Activated naive CD4-positive, alpha-beta T cell treated with anti-CD3 and anti-CD28 coated beads for 36 hours (primary cell): ENCODE results near the gene STOM. TPM values are rescaled to one million over a fixed set of nuclear protein-coding genes. Genes with fewer than 3 reads are reported as not detected.

Experiments
- CTCF ChIA-PET: fragments of 350-600 bp; sonication (Branson Sonifier 250); formaldehyde crosslinking; loops from one replicate; lab custom pipeline; 2021; ENCODE audit warnings: antibody characterized with exemption; lab: Charles Lee
- DNase-seq: peaks from one replicate; pipeline ENCODE4 v3.0.0-alpha.2; 2020
- H3K27ac Mint-ChIP-seq: one replicate; pipeline ENCODE4 v1.8.0; 2021; ENCODE audit warnings: mild to moderate bottlenecking, mixed read lengths
- H3K27me3 Mint-ChIP-seq: one replicate; pipeline ENCODE4 v1.8.0; 2021; ENCODE audit warnings: low read depth, mixed read lengths
- H3K36me3 Mint-ChIP-seq: one replicate; pipeline ENCODE4 v1.8.0; 2021; ENCODE audit warnings: low read depth, mixed read lengths
- H3K4me1 Mint-ChIP-seq: one replicate; pipeline ENCODE4 v1.8.0; 2021; ENCODE audit warnings: low read depth, mixed read lengths
- H3K4me3 Mint-ChIP-seq: one replicate; pipeline ENCODE4 v1.8.0; 2021; ENCODE audit warnings: mild to moderate bottlenecking, moderate library complexity, mixed read lengths
- H3K9me3 Mint-ChIP-seq: one replicate; pipeline ENCODE4 v1.8.0; 2021; ENCODE audit warnings: mixed read lengths
- intact Hi-C: fragments of 100-400 bp; cut with micrococcal nuclease; formaldehyde crosslinking; loops from one replicate; pipeline ENCODE4 v1.15.1; 2023
- total RNA-seq, 2 experiments: library from RNA; stranded (reverse); gene quantifications; one replicate each; pipeline ENCODE4 v1.2.3, GENCODE V29; 2021

The STOM gene
- total RNA-seq, 2 experiments from 2014 or later: 34.0 to 37.7 TPM

- CTCF ChIA-PET: no interaction called here
- Mint-ChIP-seq H3K9me3 (no peaks in the 10 kb centered on the region), H3K27me3 (no peaks in the 10 kb centered on the region), H3K36me3 (peaks cover 4% of the 10 kb centered on the region), H3K4me1 (peaks cover 32% of the 10 kb centered on the region), H3K27ac (no peak overlapping the region), H3K4me3 (peak overlapping the region; percentile 21)
- intact Hi-C loops: loop anchor here (2.0 kb wide), 1 partner anchor 293 kb away; the partner anchor contains the start of gene CNTRL
- DNase-seq: no peak
These were observed 1.9 kb downstream of the STOM start for GRCh38 chr9:121368138-121368522.

DNA sequence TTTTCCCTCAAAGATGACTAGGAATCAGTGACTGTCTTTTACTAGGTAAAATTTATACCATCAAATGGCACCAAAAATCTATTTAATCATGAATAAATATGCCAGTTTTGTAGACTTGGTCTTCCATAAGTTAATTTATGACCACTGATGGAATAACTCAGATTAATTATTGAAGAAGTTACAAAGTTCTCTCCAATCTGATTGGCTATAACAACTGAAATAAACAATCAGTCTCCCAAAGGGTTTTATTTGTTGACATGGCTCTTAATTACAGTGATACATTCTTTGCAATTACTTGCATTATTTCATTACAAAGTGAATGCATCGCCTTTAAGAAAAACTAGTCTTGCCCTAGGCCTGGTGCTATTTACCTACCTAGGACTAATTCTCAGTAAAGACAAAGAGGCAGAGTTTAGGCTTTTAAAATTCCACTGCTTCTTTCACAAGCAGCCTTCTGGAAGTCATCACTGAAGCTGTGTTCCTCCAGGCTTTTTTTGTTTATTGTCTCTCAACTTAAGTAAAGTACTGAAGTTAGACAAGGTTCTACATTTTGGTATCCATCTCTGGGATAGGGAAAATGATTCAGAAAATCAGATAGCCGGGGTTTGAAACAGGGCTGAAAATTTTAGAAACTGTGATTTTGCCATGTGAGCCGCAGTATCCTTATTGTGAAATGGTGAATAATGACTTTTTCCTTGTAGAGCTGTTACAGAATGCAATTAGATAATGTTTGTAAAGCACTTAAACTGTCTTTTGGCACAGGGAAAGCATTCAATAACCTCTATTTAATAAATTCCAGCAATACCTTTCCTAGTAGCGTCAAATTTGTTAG lies 2.5 kb downstream of the STOM start:
- Mint-ChIP-seq H3K4me1 (peaks cover 35% of the 10 kb centered on the region), H3K9me3 (no peaks in the 10 kb centered on the region), H3K27me3 (no peaks in the 10 kb centered on the region), H3K4me3 (no peak overlapping the region), H3K27ac (no peak overlapping the region), H3K36me3 (peaks cover 4% of the 10 kb centered on the region)
- intact Hi-C loops: loop anchor here (2.0 kb wide), 1 partner anchor 293 kb away; the partner anchor contains the start of gene CNTRL
- no peak for DNase-seq
- CTCF ChIA-PET: no interaction called here

- H3K4me3 Mint-ChIP-seq: no peak overlapping the region
- H3K27me3 Mint-ChIP-seq: no peaks in the 10 kb centered on the region
- CTCF ChIA-PET: interaction anchor here (1.0 kb wide), 2 partner anchors 8 to 47 kb away, joined by 4 read pairs; no protein-coding TSS in a partner anchor
- H3K36me3 Mint-ChIP-seq: peaks cover 4% of the 10 kb centered on the region
- no peak overlapping the region for H3K27ac Mint-ChIP-seq
- intact Hi-C loops: no loop called here
- DNase-seq: no peak
- H3K9me3 Mint-ChIP-seq: no peaks in the 10 kb centered on the region
- H3K4me1 Mint-ChIP-seq: peaks cover 30% of the 10 kb centered on the region
These were observed 3.3 kb downstream of the STOM start for GRCh38 chr9:121366611-121367192.

DNA sequence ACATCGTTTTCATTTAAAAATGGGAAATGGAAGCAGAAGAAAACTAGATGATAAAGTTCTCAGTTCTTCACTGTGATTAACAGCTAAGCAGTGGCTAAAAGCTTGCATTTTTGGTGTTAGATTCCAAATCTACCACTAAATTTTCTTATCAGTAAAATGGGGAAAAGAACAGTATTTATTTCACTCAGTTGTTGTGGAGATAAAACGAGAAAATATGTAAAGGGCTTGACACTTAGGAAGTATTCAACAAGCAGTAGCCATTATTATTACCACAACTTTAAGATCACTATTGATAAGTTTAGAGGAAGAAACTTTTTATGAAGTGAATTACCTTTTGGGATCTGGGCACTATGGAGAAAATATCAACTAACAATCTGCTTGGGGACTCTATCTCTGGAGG lies 4.5 kb downstream of the STOM start:
- intact Hi-C loops: no loop called here

GRCh38 chr9:121364886-121365285 lies 5.2 kb downstream of the STOM start:
- Mint-ChIP-seq H3K4me3 (no peak overlapping the region), H3K4me1 (peaks cover 21% of the 10 kb centered on the region), H3K36me3 (no peaks in the 10 kb centered on the region), H3K27ac (no peak overlapping the region), H3K9me3 (no peaks in the 10 kb centered on the region), H3K27me3 (no peaks in the 10 kb centered on the region)
- CTCF ChIA-PET: interaction anchor here (0.9 to 1.4 kb wide), 2 partner anchors 34 to 45 kb away, joined by 5 read pairs; no protein-coding TSS in a partner anchor
- intact Hi-C loops: no loop called here
- no peak for DNase-seq

More for the DNA sequence above, 4.5 kb downstream of the STOM start:
- Mint-ChIP-seq H3K27ac (no peak overlapping the region), H3K4me1 (peaks cover 24% of the 10 kb centered on the region), H3K9me3 (no peaks in the 10 kb centered on the region), H3K4me3 (no peak overlapping the region), H3K36me3 (peaks cover 3% of the 10 kb centered on the region), H3K27me3 (no peaks in the 10 kb centered on the region)
- DNase-seq: no peak
- CTCF ChIA-PET: interaction anchor here (0.9 kb wide), 1 partner anchor 45 kb away, joined by 5 read pairs; no protein-coding TSS in a partner anchor

DNA sequence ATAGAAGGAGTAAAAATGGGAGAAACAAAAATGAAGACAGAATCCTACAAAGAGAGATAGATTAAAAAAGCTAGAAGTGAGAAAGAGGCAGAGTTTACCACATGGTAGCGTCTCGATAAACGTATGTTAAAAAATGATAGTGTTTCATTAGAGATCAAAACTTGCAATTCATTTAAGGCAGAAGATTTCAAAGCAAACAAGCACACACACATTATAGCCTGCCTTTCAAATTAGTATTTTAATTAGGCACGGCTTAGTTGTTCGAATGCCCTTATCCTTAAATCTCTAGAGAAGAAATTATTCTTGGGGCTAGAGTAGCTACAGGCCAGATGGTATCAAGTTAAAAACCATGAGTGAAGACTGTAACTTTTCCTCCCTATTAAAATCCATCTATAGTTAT lies 6.0 kb downstream of the STOM start:
- H3K4me3 Mint-ChIP-seq: no peak overlapping the region
- H3K9me3 Mint-ChIP-seq: no peaks in the 10 kb centered on the region
- CTCF ChIA-PET: interaction anchor here (1.4 kb wide), 1 partner anchor 35 kb away, joined by 5 read pairs; no protein-coding TSS in a partner anchor
- no peaks in the 10 kb centered on the region for H3K36me3 Mint-ChIP-seq
- H3K4me1 Mint-ChIP-seq: peaks cover 25% of the 10 kb centered on the region
- intact Hi-C loops: no loop called here
- DNase-seq: no peak
- no peaks in the 10 kb centered on the region for H3K27me3 Mint-ChIP-seq
- no peak overlapping the region for H3K27ac Mint-ChIP-seq

- intact Hi-C loops: no loop called here
- H3K27me3 Mint-ChIP-seq: no peaks in the 10 kb centered on the region
- CTCF ChIA-PET: no interaction called here
- H3K27ac Mint-ChIP-seq: no peak overlapping the region
- no peak for DNase-seq
- H3K9me3 Mint-ChIP-seq: no peaks in the 10 kb centered on the region
- H3K36me3 Mint-ChIP-seq: no peaks in the 10 kb centered on the region
- no peak overlapping the region for H3K4me3 Mint-ChIP-seq
- H3K4me1 Mint-ChIP-seq: peaks cover 25% of the 10 kb centered on the region
These were observed 6.5 kb downstream of the STOM start for GRCh38 chr9:121363622-121363961.

- H3K9me3 Mint-ChIP-seq: no peaks in the 10 kb centered on the region
- no peak overlapping the region for H3K4me3 Mint-ChIP-seq
These were observed 7.0 kb downstream of the STOM start for GRCh38 chr9:121362813-121363621.

DNA sequence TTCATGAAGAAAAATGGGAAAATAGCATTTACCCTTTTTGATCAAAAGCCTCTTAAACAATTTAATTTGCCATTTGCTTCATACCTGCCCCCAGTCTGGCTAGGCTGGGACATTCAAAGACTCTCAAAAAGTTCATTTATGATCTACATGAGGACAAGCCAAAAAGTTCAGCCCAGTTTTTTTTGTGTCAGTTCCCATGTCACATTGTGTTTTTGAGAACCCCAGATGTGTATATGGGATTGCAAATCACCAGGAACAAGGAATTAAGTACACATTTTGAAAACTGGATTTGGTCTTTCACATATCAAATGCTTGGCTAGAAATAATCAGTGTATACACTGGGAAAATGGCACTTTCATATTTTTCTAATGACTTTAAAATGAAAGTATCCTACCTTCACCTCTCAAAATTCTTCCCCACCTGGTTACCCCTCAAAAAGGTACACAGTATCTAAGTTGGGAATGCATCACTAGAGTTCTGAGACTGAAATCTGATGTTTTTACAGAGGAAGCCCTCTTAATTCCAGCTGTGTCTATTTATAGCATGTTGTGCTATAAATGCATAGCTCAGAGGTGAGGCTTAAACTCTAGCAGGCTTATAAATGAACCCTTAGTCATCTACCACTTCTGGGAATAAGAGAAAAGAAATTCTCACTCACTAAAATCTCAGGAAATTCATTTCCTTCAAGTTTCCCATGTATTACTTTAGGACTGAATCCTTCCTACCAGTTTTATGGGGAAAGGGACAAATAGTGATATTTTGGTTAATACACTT lies 9.3 kb downstream of the STOM start:
- no peak overlapping the region for H3K4me3 Mint-ChIP-seq
- no peak overlapping the region for H3K27ac Mint-ChIP-seq
- H3K4me1 Mint-ChIP-seq: peaks cover 28% of the 10 kb centered on the region
- no peaks in the 10 kb centered on the region for H3K36me3 Mint-ChIP-seq
- CTCF ChIA-PET: no interaction called here
- no peaks in the 10 kb centered on the region for H3K9me3 Mint-ChIP-seq
- no peak for DNase-seq
- intact Hi-C loops: no loop called here
- H3K27me3 Mint-ChIP-seq: no peaks in the 10 kb centered on the region

More at GRCh38 chr9:121362813-121363621, 7.0 kb downstream of the STOM start:
- H3K36me3 Mint-ChIP-seq: no peaks in the 10 kb centered on the region
- CTCF ChIA-PET: no interaction called here
- H3K27me3 Mint-ChIP-seq: no peaks in the 10 kb centered on the region
- intact Hi-C loops: no loop called here
- no peak for DNase-seq
- no peak overlapping the region for H3K27ac Mint-ChIP-seq
- peaks cover 24% of the 10 kb centered on the region for H3K4me1 Mint-ChIP-seq

DNA sequence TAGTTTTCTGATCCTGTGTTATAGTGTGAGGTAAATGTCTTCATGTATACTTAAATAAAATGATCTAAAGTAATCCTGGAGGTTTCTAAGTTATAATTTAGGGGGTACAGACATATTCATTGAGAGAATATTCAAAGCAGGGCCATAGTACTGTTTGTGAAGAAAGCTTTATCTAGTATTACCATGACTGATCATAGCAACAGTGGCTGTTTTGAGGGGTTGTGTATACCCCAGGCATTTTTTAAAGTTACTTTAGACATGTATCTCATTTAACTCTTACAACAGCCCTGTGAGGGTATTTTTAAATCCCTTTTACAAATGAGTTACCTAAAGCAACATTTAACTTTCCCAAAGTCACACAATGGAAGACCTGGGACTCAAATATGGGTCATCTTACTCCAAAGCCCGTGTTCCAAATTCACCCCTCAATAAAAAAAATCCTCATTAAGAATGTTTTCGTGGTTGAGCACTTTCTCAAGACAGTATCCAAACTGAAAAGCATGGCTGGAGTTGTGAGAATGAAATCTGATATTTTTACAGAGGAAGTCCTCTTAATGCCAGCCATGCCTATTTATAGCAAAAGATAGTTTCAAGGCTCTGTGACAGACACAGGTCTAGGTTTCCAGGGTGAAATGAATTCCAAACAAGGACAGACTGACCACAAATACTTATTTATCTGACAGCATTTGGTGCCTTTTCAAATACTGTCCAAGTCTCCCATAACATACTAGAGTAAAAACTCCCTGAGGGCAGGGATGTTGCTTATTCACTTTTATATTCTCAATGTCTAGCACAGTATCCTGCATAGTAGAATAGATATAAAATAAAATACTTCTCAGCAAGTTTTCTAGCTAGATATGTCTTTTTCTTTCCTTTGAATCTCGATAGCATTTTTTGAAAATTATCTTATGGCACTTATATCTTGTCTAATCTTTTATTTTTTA lies 10.4 kb downstream of the STOM start:
- Mint-ChIP-seq H3K4me1 (peaks cover 28% of the 10 kb centered on the region), H3K4me3 (no peak overlapping the region), H3K9me3 (no peaks in the 10 kb centered on the region), H3K27me3 (no peaks in the 10 kb centered on the region), H3K36me3 (peaks cover 2% of the 10 kb centered on the region), H3K27ac (no peak overlapping the region)
- no peak for DNase-seq
- intact Hi-C loops: no loop called here
- CTCF ChIA-PET: no interaction called here

DNA sequence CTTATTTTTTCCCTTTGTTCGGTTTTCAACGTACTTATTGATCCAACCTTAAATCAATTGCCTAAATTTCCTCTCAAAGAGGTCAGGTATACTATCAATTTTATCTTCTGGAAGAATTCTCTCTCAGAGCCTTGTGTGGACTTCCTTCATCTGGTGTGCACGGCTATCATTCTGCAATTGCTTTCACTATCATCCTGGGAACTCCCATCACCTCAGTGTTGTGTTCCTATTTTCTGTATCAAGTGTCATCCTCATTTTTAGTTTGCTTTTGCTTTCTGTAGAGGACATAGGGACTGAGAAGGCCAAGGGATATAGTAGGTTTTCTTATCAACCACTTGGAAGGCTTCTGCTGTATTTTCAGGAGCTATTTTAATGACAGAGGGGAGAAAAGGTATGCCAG lies 11.3 kb downstream of the STOM start:
- CTCF ChIA-PET: interaction anchor here (1.9 kb wide), 1 partner anchor 80 kb away, joined by 5 read pairs; no protein-coding TSS in a partner anchor
- Mint-ChIP-seq H3K9me3 (no peaks in the 10 kb centered on the region), H3K4me1 (peaks cover 33% of the 10 kb centered on the region), H3K36me3 (peaks cover 7% of the 10 kb centered on the region), H3K4me3 (peak overlapping the region; percentile 1), H3K27me3 (no peaks in the 10 kb centered on the region), H3K27ac (no peak overlapping the region)
- intact Hi-C loops: no loop called here
- no peak for DNase-seq
